ENCODE measurements around the gene PRKCB. TPM values are rescaled to one million over a fixed set of nuclear protein-coding genes. Genes with fewer than 3 reads are reported as not detected.

Gene PRKCB
- total and polyA plus RNA-seq, 2 donors from 2014 or later: 0.62 to 17.8 TPM

DNA sequence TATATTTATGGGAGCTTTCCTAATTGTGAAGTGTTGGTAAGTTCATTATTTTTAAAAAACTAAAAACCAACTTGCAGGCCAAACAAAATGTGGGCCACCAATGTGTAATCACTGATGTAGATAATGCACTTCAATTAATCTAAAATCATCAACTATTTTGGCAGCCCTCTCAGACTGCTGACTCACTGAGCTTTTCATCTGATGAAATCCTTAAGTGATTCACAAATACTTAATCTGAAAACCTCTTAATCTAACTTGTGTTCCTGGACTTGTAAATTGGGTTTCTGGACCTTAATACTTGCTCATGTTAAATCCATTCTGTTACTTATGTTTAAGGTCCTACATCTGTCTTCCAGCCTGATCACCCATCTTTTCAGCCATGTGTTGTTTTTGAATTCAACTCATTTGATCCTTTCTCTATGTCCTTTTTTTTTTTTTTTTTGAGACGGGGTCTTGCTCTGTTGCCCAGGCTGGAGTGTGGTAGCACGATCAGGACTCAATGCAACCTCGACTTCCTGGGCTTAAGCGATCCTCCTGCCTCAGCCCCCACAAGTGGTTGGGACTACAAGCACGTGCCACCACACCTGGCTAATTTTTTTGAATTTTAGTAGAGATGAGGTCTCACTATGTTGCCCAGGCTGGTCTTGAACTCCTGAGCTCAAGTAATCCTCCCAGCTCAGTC is 39.0 kb downstream of the PRKCB start:
- DNase-seq (no peak), FAIRE-seq (no peak)
- no peak overlapping the region for H3K9ac ChIP-seq (ENCODE audit: low read length in 3 of 3)
- no peak overlapping the region for H3K27ac ChIP-seq (ENCODE audit: low read depth in 2 of 2, low read length in 2 of 2)
- no peaks in the 10 kb centered on the region for H3K27me3 ChIP-seq (ENCODE audit: control insufficient read depth, insufficient read depth, low read length)
- H3K4me1 ChIP-seq (ENCODE audit: control insufficient read depth in 2 of 3, insufficient read depth in 2 of 3, low read depth in 1 of 3, low read length in 3 of 3): no peaks in the 10 kb centered on the region
- intact Hi-C loops (cut with DNase I): no loop called here
- TF ChIP-seq, protein P1, sequence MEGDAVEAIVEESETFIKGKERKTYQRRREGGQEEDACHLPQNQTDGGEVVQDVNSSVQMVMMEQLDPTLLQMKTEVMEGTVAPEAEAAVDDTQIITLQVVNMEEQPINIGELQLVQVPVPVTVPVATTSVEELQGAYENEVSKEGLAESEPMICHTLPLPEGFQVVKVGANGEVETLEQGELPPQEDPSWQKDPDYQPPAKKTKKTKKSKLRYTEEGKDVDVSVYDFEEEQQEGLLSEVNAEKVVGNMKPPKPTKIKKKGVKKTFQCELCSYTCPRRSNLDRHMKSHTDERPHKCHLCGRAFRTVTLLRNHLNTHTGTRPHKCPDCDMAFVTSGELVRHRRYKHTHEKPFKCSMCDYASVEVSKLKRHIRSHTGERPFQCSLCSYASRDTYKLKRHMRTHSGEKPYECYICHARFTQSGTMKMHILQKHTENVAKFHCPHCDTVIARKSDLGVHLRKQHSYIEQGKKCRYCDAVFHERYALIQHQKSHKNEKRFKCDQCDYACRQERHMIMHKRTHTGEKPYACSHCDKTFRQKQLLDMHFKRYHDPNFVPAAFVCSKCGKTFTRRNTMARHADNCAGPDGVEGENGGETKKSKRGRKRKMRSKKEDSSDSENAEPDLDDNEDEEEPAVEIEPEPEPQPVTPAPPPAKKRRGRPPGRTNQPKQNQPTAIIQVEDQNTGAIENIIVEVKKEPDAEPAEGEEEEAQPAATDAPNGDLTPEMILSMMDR (IDR thresholded peaks at IDR 0.05; ENCODE audit: borderline replicate concordance, extremely low read depth, insufficient read depth): no peak
- no peak overlapping the region for H3K4me3 ChIP-seq (ENCODE audit: low read length in 3 of 3)
- H3K36me3 ChIP-seq (ENCODE audit: control insufficient read depth in 2 of 3, insufficient read depth in 3 of 3, low read length in 3 of 3): no peaks in the 10 kb centered on the region
- H3K9me3 ChIP-seq (ENCODE audit: control insufficient read depth in 2 of 3, insufficient read depth in 1 of 3, low read length in 3 of 3): no peaks in the 10 kb centered on the region

DNA sequence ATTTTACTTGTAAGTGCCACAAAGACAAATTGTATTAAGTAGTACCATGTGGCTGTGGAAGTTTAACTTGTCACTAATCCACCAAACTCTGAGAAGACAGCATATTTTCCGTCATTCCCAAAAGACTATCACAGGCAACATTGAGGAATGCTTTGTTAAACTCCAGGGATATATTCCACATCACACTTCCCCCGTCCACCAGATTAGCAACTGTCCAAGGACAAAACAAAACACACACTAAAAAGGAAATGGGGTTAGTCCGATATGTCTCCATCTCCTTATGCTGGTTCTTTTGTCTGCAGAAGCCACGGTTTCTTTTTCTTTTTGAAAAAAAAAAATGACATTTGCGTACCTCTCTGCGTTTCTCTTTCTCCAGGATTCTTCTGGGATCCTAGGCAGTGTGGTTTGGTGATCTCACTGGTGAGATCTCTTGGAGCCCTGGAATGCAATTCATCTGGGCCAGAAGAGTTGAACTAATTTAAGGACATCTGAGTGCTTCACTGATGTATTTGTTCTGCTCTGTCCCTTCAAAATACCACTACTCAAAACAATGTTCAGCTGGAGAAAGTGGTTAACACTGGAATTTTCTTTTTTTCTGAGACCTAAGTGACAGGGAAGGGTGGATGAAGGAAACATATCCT is 40.6 kb downstream of the PRKCB start:
- intact Hi-C loops (cut with DNase I): no loop called here
- no peak for DNase-seq
- no peak for FAIRE-seq
- no peaks in the 10 kb centered on the region for H3K9me3 ChIP-seq (ENCODE audit: control insufficient read depth in 2 of 3, insufficient read depth in 1 of 3, low read length in 3 of 3)
- H3K27ac ChIP-seq (ENCODE audit: low read depth in 2 of 2, low read length in 2 of 2): no peak overlapping the region
- no peaks in the 10 kb centered on the region for H3K27me3 ChIP-seq (ENCODE audit: control insufficient read depth, insufficient read depth, low read length)
- H3K4me3 ChIP-seq (ENCODE audit: low read length in 3 of 3): no peak overlapping the region
- no peaks in the 10 kb centered on the region for H3K4me1 ChIP-seq (ENCODE audit: control insufficient read depth in 2 of 3, insufficient read depth in 2 of 3, low read depth in 1 of 3, low read length in 3 of 3)
- H3K36me3 ChIP-seq (ENCODE audit: control insufficient read depth in 2 of 3, insufficient read depth in 3 of 3, low read length in 3 of 3): no peaks in the 10 kb centered on the region
- TF ChIP-seq, protein P1 (IDR thresholded peaks at IDR 0.05; ENCODE audit: borderline replicate concordance, extremely low read depth, insufficient read depth): no peak
- H3K9ac ChIP-seq (ENCODE audit: low read length in 3 of 3): no peak overlapping the region

DNA sequence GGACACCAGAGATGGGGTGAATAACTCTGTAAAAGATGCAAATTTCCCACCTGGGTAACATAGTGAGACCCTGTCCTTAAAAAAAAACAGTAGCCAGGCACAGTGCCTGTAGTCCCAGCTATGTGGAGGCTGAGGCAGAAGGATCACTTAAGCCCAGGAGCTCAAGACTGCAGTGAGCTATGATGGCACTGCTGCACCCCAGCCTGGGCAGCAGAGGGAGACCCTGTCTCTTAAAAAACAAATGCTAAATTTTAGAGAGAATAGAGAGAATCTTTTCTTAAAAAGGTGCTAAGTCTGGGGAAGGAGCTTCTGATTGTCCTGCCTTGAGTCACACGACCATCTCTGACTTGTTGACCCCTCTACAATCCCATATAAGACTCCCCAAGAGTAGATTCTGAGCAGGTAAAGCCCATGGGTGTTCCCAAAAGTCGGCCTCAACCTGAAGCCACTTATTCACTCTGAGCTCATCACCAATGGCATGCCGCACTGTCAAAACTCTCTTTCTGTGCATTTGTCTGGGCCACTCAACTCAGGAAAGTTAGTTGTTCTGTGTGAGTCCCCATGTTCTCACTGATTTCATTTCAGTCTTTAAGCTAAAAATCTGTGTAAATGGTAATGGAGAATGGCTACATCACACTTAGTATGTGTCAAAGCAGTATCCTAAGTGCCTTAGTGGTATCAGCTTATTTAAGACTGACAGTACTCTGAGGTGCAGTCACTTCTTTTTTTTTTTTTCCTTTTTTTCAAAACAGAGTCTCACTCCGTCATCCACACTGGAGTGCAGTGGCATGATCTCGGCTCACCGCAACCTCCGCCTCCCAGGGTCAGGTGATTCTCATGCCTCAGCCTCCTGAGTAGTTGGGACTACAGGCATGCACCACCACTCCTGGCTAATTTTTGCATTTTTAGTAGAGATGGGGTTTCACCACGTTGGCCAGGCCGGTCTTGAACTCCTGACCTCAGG is 41.6 kb downstream of the PRKCB start:
- Histone ChIP-seq H3K27ac (ENCODE audit: low read depth in 2 of 2, low read length in 2 of 2) (no peak overlapping the region), H3K9me3 (ENCODE audit: control insufficient read depth in 2 of 3, insufficient read depth in 1 of 3, low read length in 3 of 3) (no peaks in the 10 kb centered on the region), H3K27me3 (ENCODE audit: control insufficient read depth, insufficient read depth, low read length) (no peaks in the 10 kb centered on the region), H3K4me3 (ENCODE audit: low read length in 3 of 3) (no peak overlapping the region), H3K9ac (ENCODE audit: low read length in 3 of 3) (no peak overlapping the region), H3K36me3 (ENCODE audit: control insufficient read depth in 2 of 3, insufficient read depth in 3 of 3, low read length in 3 of 3) (no peaks in the 10 kb centered on the region), H3K4me1 (ENCODE audit: control insufficient read depth in 2 of 3, insufficient read depth in 2 of 3, low read depth in 1 of 3, low read length in 3 of 3) (no peaks in the 10 kb centered on the region)
- no peak for DNase-seq
- intact Hi-C loops (cut with DNase I): no loop called here
- TF ChIP-seq, protein P1 (IDR thresholded peaks at IDR 0.05; ENCODE audit: borderline replicate concordance, extremely low read depth, insufficient read depth): no peak
- no peak for FAIRE-seq

All from kidney (tissue), 14 donors.